ENCODE results near the gene PRR16.
A peak's percentile ranks its signal among the peaks of the same experiment; 100 is the strongest.

PRR16 gene

DNA sequence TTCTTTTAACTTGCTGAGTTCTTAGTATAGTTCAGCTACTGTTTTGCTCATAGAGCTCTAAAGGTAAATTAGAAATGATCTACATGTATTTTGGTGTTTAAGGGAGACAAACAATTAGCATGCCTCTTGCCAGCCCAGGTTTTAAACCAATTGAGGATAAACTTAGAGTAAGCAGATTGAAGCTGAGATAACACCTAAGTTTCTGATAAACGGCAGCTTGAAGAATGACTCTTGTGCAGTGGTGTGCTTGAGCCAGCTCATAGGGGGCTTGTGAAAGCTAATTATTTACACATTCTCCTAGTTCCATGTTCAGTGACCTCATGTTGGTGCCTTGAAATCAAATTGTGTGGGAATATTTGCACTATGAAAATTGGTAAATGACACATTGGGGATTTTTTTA is 193.0 kb downstream of the PRR16 start:
- ChIA-PET CTCF (interaction anchor here (2.1 kb wide), 1 partner anchor 1292 kb away, joined by 12 read pairs; no protein-coding TSS in a partner anchor), POLR2A (no interaction called here)
- Histone ChIP-seq H3K27ac (ENCODE audit: insufficient read depth in 1 of 2, low read depth in 1 of 2, low read length in 2 of 2, poor library complexity in 1 of 2, severe bottlenecking in 2 of 2) (no peak overlapping the region), H3K27me3 (replicated peaks in 2 of 5; ENCODE audit: control insufficient read depth in 4 of 5, insufficient read depth in 5 of 5, low read length in 4 of 5) (peaks cover 0 to 4% (median 0%) of the 10 kb centered on the region in 5 experiments), H3K4me1 (ENCODE audit: control extremely low read depth in 1 of 4, control insufficient read depth in 4 of 4, insufficient read depth in 4 of 4, low read length in 3 of 4) (no peaks in the 10 kb centered on the region), H3K36me3 (ENCODE audit: control insufficient read depth in 4 of 4, insufficient read depth in 4 of 4, low read length in 3 of 4) (no peaks in the 10 kb centered on the region), H3K9me3 (ENCODE audit: control extremely low read depth in 1 of 5, control insufficient read depth in 4 of 5, insufficient read depth in 2 of 5, low read depth in 1 of 5, low read length in 4 of 5) (peaks cover 0 to 1% (median 0%) of the 10 kb centered on the region in 5 experiments), H3K4me3 (ENCODE audit: control insufficient read depth in 1 of 7, extremely low read depth in 1 of 7, insufficient read depth in 4 of 7, low read depth in 2 of 7, low read length in 6 of 7) (no peak overlapping the region)
- no peak for DNase-seq
- 50% methylated on average over 1 of the region's 1 CpG for WGBS (ENCODE audit: insufficient coverage)

- DNase-seq, result peak in 2 of 3 donors; percentile 30 to 33
- CTCF ChIA-PET, result no interaction called here
- Histone ChIP-seq H3K27me3 (replicated peaks in 2 of 5; ENCODE audit: control insufficient read depth in 4 of 5, insufficient read depth in 5 of 5, low read length in 4 of 5) (no peaks in the 10 kb centered on the region), H3K4me1 (ENCODE audit: control extremely low read depth in 1 of 4, control insufficient read depth in 4 of 4, insufficient read depth in 4 of 4, low read length in 3 of 4) (peaks cover 0 to 4% (median 0%) of the 10 kb centered on the region in 4 experiments), H3K36me3 (ENCODE audit: control insufficient read depth in 4 of 4, insufficient read depth in 4 of 4, low read length in 3 of 4) (no peaks in the 10 kb centered on the region), H3K4me3 (ENCODE audit: control insufficient read depth in 1 of 7, extremely low read depth in 1 of 7, insufficient read depth in 4 of 7, low read depth in 2 of 7, low read length in 6 of 7) (no peak overlapping the region), H3K27ac (ENCODE audit: insufficient read depth in 1 of 2, low read depth in 1 of 2, low read length in 2 of 2, poor library complexity in 1 of 2, severe bottlenecking in 2 of 2) (no peak overlapping the region), H3K9me3 (ENCODE audit: control extremely low read depth in 1 of 5, control insufficient read depth in 4 of 5, insufficient read depth in 2 of 5, low read depth in 1 of 5, low read length in 4 of 5) (no peaks in the 10 kb centered on the region)
- POLR2A ChIA-PET, result no interaction called here
Measured at GRCh38 chr5:120677481-120677880, 213.4 kb downstream of the PRR16 start.

DNA sequence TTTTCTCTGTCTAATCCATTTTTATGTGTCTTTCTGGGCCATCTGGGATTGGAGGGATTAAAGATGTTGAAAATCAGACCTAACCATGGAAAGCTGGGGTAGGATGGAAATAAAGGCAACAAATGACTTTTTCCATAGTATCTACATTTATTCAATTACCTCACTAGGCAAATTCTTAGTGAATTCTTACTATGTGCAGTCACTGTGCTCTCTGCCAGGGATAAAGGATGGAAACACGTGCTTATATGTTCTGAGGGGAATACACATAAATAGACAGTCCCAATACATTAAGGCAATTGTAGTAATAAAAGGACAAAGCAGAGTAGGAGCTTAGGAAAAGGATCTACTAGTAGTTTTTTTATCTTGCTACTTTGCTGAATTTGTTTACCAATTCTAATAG is 214.2 kb downstream of the PRR16 start:
- Histone ChIP-seq H3K9me3 (ENCODE audit: control extremely low read depth in 1 of 5, control insufficient read depth in 4 of 5, insufficient read depth in 2 of 5, low read depth in 1 of 5, low read length in 4 of 5) (no peaks in the 10 kb centered on the region), H3K4me3 (ENCODE audit: control insufficient read depth in 1 of 7, extremely low read depth in 1 of 7, insufficient read depth in 4 of 7, low read depth in 2 of 7, low read length in 6 of 7) (no peak overlapping the region), H3K27me3 (replicated peaks in 2 of 5; ENCODE audit: control insufficient read depth in 4 of 5, insufficient read depth in 5 of 5, low read length in 4 of 5) (no peaks in the 10 kb centered on the region), H3K27ac (ENCODE audit: insufficient read depth in 1 of 2, low read depth in 1 of 2, low read length in 2 of 2, poor library complexity in 1 of 2, severe bottlenecking in 2 of 2) (no peak overlapping the region), H3K4me1 (ENCODE audit: control extremely low read depth in 1 of 4, control insufficient read depth in 4 of 4, insufficient read depth in 4 of 4, low read length in 3 of 4) (peaks cover 0 to 4% (median 0%) of the 10 kb centered on the region in 4 experiments), H3K36me3 (ENCODE audit: control insufficient read depth in 4 of 4, insufficient read depth in 4 of 4, low read length in 3 of 4) (no peaks in the 10 kb centered on the region)
- no CpG with 5 or more reads among the region's 1 CpG for WGBS (ENCODE audit: insufficient coverage)
- DNase-seq, result no peak
- CTCF ChIA-PET, result no interaction called here
- POLR2A ChIA-PET, result no interaction called here

DNA sequence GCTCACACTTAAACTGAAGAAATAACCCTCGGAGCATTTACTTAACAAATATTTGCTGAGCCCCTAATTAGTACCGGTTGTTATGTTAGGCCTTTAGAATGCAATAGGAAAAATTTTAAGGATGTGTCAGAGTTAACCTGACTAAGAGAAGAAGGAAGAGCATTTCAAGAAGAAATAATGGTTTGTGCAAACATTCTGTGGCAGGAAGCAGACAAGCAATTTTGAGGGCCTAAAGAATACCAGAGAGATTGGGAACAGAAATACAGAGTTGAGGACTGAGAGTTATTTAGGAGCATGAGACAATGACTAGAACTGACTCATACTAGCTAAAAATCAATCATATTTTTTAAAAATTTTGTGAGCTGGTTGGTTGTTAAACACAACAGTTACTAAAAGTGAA is 218.8 kb downstream of the PRR16 start:
- POLR2A ChIA-PET, result interaction anchor here (0.7 kb wide), 1 partner anchor 1120 kb away, joined by 3 read pairs; no protein-coding TSS in a partner anchor
- 100% methylated on average over 1 of the region's 2 CpGs for WGBS (ENCODE audit: insufficient coverage)

DNA sequence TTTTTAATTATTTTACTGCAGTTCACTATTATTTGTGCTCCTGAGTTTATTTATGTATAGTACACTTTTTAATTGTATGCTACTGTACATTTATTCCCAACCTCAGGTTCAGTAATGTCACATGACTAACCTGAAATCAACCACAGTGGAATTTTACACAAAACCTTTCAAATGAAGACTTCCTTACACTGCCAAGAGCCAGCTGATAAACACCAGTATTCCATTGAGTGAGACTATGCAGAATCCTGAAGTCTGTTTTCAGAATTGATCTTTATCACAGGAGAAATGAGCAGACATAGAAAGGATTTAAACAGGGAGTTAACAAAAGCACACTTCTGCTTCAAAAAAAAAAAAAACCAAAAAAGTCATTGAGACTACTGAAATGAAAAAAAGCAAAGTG is 219.5 kb downstream of the PRR16 start:
- peaks cover 0 to 14% (median 0%) of the 10 kb centered on the region in 4 experiments for H3K4me1 ChIP-seq (ENCODE audit: control extremely low read depth in 1 of 4, control insufficient read depth in 4 of 4, insufficient read depth in 4 of 4, low read length in 3 of 4)
- DNase-seq, result no peak
- ChIA-PET POLR2A (interaction anchor here (0.7 kb wide), 1 partner anchor 1121 kb away, joined by 3 read pairs; no protein-coding TSS in a partner anchor), CTCF (no interaction called here)
- no peak overlapping the region for H3K4me3 ChIP-seq (ENCODE audit: control insufficient read depth in 1 of 7, extremely low read depth in 1 of 7, insufficient read depth in 4 of 7, low read depth in 2 of 7, low read length in 6 of 7)
- H3K27me3 ChIP-seq (replicated peaks in 2 of 5; ENCODE audit: control insufficient read depth in 4 of 5, insufficient read depth in 5 of 5, low read length in 4 of 5), result no peaks in the 10 kb centered on the region
- no peak overlapping the region for H3K27ac ChIP-seq (ENCODE audit: insufficient read depth in 1 of 2, low read depth in 1 of 2, low read length in 2 of 2, poor library complexity in 1 of 2, severe bottlenecking in 2 of 2)
- H3K36me3 ChIP-seq (ENCODE audit: control insufficient read depth in 4 of 4, insufficient read depth in 4 of 4, low read length in 3 of 4), result no peaks in the 10 kb centered on the region
- no peaks in the 10 kb centered on the region for H3K9me3 ChIP-seq (ENCODE audit: control extremely low read depth in 1 of 5, control insufficient read depth in 4 of 5, insufficient read depth in 2 of 5, low read depth in 1 of 5, low read length in 4 of 5)

More for the DNA sequence above, 218.8 kb downstream of the PRR16 start:
- no peaks in the 10 kb centered on the region for H3K27me3 ChIP-seq (replicated peaks in 2 of 5; ENCODE audit: control insufficient read depth in 4 of 5, insufficient read depth in 5 of 5, low read length in 4 of 5)
- H3K4me1 ChIP-seq (ENCODE audit: control extremely low read depth in 1 of 4, control insufficient read depth in 4 of 4, insufficient read depth in 4 of 4, low read length in 3 of 4), result peaks cover 0 to 14% (median 0%) of the 10 kb centered on the region in 4 experiments
- H3K4me3 ChIP-seq (ENCODE audit: control insufficient read depth in 1 of 7, extremely low read depth in 1 of 7, insufficient read depth in 4 of 7, low read depth in 2 of 7, low read length in 6 of 7), result no peak overlapping the region
- no peak for DNase-seq
- CTCF ChIA-PET, result no interaction called here
- H3K36me3 ChIP-seq (ENCODE audit: control insufficient read depth in 4 of 4, insufficient read depth in 4 of 4, low read length in 3 of 4), result no peaks in the 10 kb centered on the region
- H3K27ac ChIP-seq (ENCODE audit: insufficient read depth in 1 of 2, low read depth in 1 of 2, low read length in 2 of 2, poor library complexity in 1 of 2, severe bottlenecking in 2 of 2), result no peak overlapping the region
- H3K9me3 ChIP-seq (ENCODE audit: control extremely low read depth in 1 of 5, control insufficient read depth in 4 of 5, insufficient read depth in 2 of 5, low read depth in 1 of 5, low read length in 4 of 5), result no peaks in the 10 kb centered on the region

- peak; percentile 10 to 23 (median 21) for DNase-seq
- no peaks in the 10 kb centered on the region for H3K27me3 ChIP-seq (replicated peaks in 2 of 5; ENCODE audit: control insufficient read depth in 4 of 5, insufficient read depth in 5 of 5, low read length in 4 of 5)
- ChIA-PET CTCF (no interaction called here), POLR2A (no interaction called here)
- no peaks in the 10 kb centered on the region for H3K9me3 ChIP-seq (ENCODE audit: control extremely low read depth in 1 of 5, control insufficient read depth in 4 of 5, insufficient read depth in 2 of 5, low read depth in 1 of 5, low read length in 4 of 5)
- WGBS (ENCODE audit: insufficient coverage), result 0% methylated on average over 1 of the region's 2 CpGs
- no peak overlapping the region for H3K4me3 ChIP-seq (ENCODE audit: control insufficient read depth in 1 of 7, extremely low read depth in 1 of 7, insufficient read depth in 4 of 7, low read depth in 2 of 7, low read length in 6 of 7)
- no peak overlapping the region for H3K27ac ChIP-seq (ENCODE audit: insufficient read depth in 1 of 2, low read depth in 1 of 2, low read length in 2 of 2, poor library complexity in 1 of 2, severe bottlenecking in 2 of 2)
- H3K4me1 ChIP-seq (ENCODE audit: control extremely low read depth in 1 of 4, control insufficient read depth in 4 of 4, insufficient read depth in 4 of 4, low read length in 3 of 4), result peaks cover 0 to 14% (median 0%) of the 10 kb centered on the region in 4 experiments
- no peaks in the 10 kb centered on the region for H3K36me3 ChIP-seq (ENCODE audit: control insufficient read depth in 4 of 4, insufficient read depth in 4 of 4, low read length in 3 of 4)
Measured at GRCh38 chr5:120684213-120684612, 220.1 kb downstream of the PRR16 start.

DNA sequence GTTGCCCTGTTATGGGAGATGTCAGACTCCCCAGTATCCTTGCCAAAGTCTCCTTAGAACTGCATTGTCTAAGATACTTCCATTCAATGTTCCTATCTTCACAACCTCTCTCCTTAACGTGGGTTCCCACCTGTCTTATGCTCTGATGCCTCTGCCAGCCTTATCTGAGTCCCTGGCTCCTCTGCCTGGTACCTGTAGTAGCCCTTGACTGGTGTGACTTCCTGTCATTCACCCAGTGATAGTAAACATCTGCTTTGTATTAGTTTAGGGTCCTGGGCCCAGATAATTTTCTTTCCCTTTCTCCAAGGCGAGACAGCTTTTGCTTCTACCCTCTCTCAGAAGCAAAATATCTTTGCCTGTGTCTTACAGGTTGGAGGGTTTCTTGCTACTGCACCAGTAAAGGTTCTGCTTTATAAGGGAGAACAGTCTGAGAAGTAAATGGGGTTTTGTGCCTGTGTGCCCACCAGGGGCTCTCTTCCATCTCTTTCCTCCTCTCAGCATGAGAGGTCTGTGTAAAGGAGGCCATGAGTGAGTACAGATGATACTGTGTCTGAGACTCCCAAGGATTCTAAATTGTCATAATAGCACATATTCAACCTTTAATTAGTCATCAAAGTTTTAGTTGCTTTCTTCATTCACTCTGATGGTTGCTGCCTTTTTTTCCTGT is 220.8 kb downstream of the PRR16 start:
- Histone ChIP-seq H3K4me3 (ENCODE audit: control insufficient read depth in 1 of 7, extremely low read depth in 1 of 7, insufficient read depth in 4 of 7, low read depth in 2 of 7, low read length in 6 of 7) (no peak overlapping the region), H3K27ac (ENCODE audit: insufficient read depth in 1 of 2, low read depth in 1 of 2, low read length in 2 of 2, poor library complexity in 1 of 2, severe bottlenecking in 2 of 2) (no peak overlapping the region), H3K9me3 (ENCODE audit: control extremely low read depth in 1 of 5, control insufficient read depth in 4 of 5, insufficient read depth in 2 of 5, low read depth in 1 of 5, low read length in 4 of 5) (no peaks in the 10 kb centered on the region), H3K4me1 (ENCODE audit: control extremely low read depth in 1 of 4, control insufficient read depth in 4 of 4, insufficient read depth in 4 of 4, low read length in 3 of 4) (peaks cover 0 to 14% (median 0%) of the 10 kb centered on the region in 4 experiments), H3K27me3 (replicated peaks in 2 of 5; ENCODE audit: control insufficient read depth in 4 of 5, insufficient read depth in 5 of 5, low read length in 4 of 5) (no peaks in the 10 kb centered on the region), H3K36me3 (ENCODE audit: control insufficient read depth in 4 of 4, insufficient read depth in 4 of 4, low read length in 3 of 4) (no peaks in the 10 kb centered on the region)
- CTCF ChIA-PET, result no interaction called here
- WGBS (ENCODE audit: insufficient coverage), result 100% methylated on average over 1 of the region's 2 CpGs
- peak; percentile 2 to 32 (median 27) for DNase-seq
- POLR2A ChIA-PET, result no interaction called here
